ENCODE measurements around the gene PATJ. TPM values are rescaled to one million over a fixed set of nuclear protein-coding genes. Genes with fewer than 3 reads are reported as not detected.
A peak's percentile ranks its signal among the peaks of the same experiment; 100 is the strongest.
"Not testable (repeated sequence)": the region's sequence is repeated elsewhere in the genome, so short reads cannot be mapped to it uniquely, and the experiment has no call there.

Gene PATJ
- total RNA-seq, 2 donors from 2014 or later, result 56.6 to 72.1 TPM

DNA sequence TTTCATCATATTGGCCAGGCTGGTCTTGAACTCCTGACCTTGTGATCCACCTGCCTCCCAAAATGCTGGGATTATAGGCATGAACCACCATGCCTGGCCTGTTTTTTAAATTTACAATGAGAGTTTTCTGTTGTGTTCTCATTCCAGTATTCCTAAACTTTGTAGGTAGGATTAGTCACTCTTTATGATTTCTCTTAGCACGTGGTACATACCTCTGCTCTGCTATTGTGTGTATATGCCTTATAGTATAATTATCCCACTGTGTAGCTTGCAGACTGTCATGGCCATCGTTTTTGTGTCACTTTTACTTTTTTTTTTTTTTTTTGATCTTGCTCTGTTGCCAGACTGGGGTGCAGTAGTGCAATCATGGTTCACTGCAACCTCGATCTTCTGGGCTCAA, 14.5 kb downstream of the PATJ start:
- H3K27me3 Mint-ChIP-seq, result no peaks in the 10 kb centered on the region
- DNase-seq (no peak), ATAC-seq (no peak)
- no peak overlapping the region for H3K27ac Mint-ChIP-seq
- H3K36me3 Mint-ChIP-seq (ENCODE audit: low read depth), result no peaks in the 10 kb centered on the region
- no peaks in the 10 kb centered on the region for H3K9me3 ChIP-seq (ENCODE audit: control insufficient read depth, low read length, poor library complexity, severe bottlenecking)
- peaks cover 7% of the 10 kb centered on the region for H3K4me1 Mint-ChIP-seq
- no peak overlapping the region for H3K4me3 Mint-ChIP-seq

- H3K9me3 ChIP-seq (ENCODE audit: control insufficient read depth, low read length, poor library complexity, severe bottlenecking), result no peaks in the 10 kb centered on the region
- peaks cover 7% of the 10 kb centered on the region for H3K4me1 Mint-ChIP-seq
- no peak overlapping the region for H3K4me3 Mint-ChIP-seq
- no peaks in the 10 kb centered on the region for H3K27me3 Mint-ChIP-seq
- ATAC-seq (no peak), DNase-seq (no peak)
- no peak overlapping the region for H3K27ac Mint-ChIP-seq
- no peaks in the 10 kb centered on the region for H3K36me3 Mint-ChIP-seq (ENCODE audit: low read depth)
Observed at GRCh38 chr1:61757950-61758349, 15.7 kb downstream of the PATJ start.

DNA sequence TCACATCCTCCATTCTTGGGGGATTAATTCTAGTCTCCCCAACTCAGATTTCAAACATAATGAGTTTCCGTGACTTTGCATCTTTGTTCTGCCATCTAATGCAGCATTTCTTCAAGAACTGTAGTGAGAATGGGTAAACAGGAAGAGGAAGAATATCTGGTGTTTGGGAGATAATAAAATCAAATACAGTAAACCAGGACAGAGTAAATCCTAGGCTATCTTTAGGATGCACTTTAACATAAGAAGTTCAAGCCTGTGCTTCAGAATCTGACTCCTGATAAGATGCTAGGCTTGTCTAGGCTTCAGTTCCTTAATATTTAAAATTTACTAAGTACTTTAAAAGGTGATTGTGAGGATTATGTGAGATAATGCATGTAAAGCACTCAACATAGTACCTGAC, 27.9 kb downstream of the PATJ start:
- H3K4me1 Mint-ChIP-seq, result peaks cover 14% of the 10 kb centered on the region
- H3K27ac Mint-ChIP-seq, result no peak overlapping the region
- no peaks in the 10 kb centered on the region for H3K27me3 Mint-ChIP-seq
- DNase-seq (no peak), ATAC-seq (no peak)
- no peak overlapping the region for H3K4me3 Mint-ChIP-seq
- peaks cover 12% of the 10 kb centered on the region for H3K36me3 Mint-ChIP-seq (ENCODE audit: low read depth)
- H3K9me3 ChIP-seq (ENCODE audit: control insufficient read depth, low read length, poor library complexity, severe bottlenecking), result no peaks in the 10 kb centered on the region

DNA sequence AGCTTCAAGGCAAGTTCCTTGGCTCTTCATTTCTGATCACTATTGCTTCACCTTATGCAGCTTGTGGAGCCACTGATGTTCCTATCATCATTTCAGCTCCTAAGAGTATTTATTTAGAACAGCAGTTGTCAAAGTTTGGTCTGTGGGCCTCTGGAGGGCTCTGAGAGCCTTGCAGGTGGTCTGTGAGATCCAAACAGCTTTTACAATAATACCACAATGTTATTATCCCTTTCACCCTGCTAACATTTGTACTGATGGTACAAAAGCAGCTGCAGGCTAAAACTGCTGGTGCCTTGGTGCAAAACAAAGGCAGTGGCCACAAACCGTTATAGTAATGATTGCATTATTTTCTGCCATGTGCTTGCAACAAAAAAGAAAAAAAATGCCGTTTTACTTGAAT, 33.8 kb downstream of the PATJ start:
- Mint-ChIP-seq H3K4me3 (no peak overlapping the region), H3K36me3 (ENCODE audit: low read depth) (peaks cover 7% of the 10 kb centered on the region), H3K4me1 (peaks cover 16% of the 10 kb centered on the region), H3K27me3 (no peaks in the 10 kb centered on the region), H3K27ac (no peak overlapping the region)
- no peak for ATAC-seq
- H3K9me3 ChIP-seq (ENCODE audit: control insufficient read depth, low read length, poor library complexity, severe bottlenecking), result no peaks in the 10 kb centered on the region
- DNase-seq, result no peak

- Mint-ChIP-seq H3K4me1 (peaks cover 29% of the 10 kb centered on the region), H3K4me3 (no peak overlapping the region), H3K27ac (peak overlapping the region; percentile 1), H3K36me3 (ENCODE audit: low read depth) (peaks cover 7% of the 10 kb centered on the region), H3K27me3 (no peaks in the 10 kb centered on the region)
- DNase-seq, result no peak
- no peaks in the 10 kb centered on the region for H3K9me3 ChIP-seq (ENCODE audit: control insufficient read depth, low read length, poor library complexity, severe bottlenecking)
- ATAC-seq, result no peak
Observed at GRCh38 chr1:61779231-61779630, 37.0 kb downstream of the PATJ start.

- H3K27ac Mint-ChIP-seq, result peak overlapping the region; percentile 70
- H3K4me1 Mint-ChIP-seq, result peaks cover 26% of the 10 kb centered on the region
- H3K36me3 Mint-ChIP-seq (ENCODE audit: low read depth), result no peaks in the 10 kb centered on the region
- H3K9me3 ChIP-seq (ENCODE audit: control insufficient read depth, low read length, poor library complexity, severe bottlenecking), result no peaks in the 10 kb centered on the region
- no peak for DNase-seq
- H3K4me3 Mint-ChIP-seq, result no peak overlapping the region
- H3K27me3 Mint-ChIP-seq, result no peaks in the 10 kb centered on the region
- no peak for ATAC-seq
Observed at GRCh38 chr1:61781151-61781550, 38.9 kb downstream of the PATJ start.

DNA sequence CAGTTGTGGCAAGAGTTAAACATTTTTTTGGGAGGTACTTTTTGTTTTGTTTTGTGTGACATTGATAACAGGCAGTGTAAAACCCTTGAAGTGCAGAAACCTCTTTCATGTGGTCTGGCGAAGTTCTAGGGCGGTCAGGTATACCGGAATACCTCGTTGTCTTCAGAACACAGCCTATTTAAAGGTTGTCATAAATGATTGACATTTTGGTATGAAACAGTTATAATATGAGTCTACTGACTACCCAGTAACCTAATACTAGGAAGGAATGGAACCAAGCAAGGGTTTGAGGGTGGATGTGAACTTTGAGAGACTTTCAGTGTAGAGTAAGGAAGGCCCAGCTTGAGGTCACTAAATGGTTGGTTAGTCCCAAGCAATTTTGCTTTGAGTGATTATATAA, 40.5 kb downstream of the PATJ start:
- DNase-seq (peak; percentile 17 to 42 (median 38)), ATAC-seq (peak; percentile 100)
- Mint-ChIP-seq H3K27me3 (no peaks in the 10 kb centered on the region), H3K36me3 (ENCODE audit: low read depth) (peaks cover 4% of the 10 kb centered on the region), H3K27ac (peak overlapping the region; percentile 82), H3K4me1 (peaks cover 31% of the 10 kb centered on the region), H3K4me3 (peak overlapping the region; percentile 71)
- H3K9me3 ChIP-seq (ENCODE audit: control insufficient read depth, low read length, poor library complexity, severe bottlenecking), result no peaks in the 10 kb centered on the region

DNA sequence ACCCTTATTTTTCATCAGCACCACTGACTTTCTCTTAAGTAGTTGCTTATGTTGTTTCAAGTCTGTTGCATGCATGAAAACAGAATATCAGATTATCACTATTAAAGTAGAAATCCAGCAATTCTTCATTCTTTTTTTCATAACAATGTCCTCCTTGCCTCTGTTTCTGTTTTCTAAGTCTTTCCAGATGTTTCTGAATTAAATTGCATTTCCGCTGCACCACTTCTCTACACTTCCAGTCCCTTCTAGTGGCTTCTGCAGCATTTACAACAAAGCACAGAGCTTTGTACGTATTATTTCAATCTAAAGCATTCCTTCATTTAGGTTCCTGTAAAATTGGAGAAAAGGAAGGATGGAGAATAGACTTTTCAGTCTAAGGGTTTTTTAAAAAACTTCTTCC, 42.4 kb downstream of the PATJ start:
- H3K27ac Mint-ChIP-seq, result peak overlapping the region; percentile 43
- no peaks in the 10 kb centered on the region for H3K9me3 ChIP-seq (ENCODE audit: control insufficient read depth, low read length, poor library complexity, severe bottlenecking)
- no peaks in the 10 kb centered on the region for H3K27me3 Mint-ChIP-seq
- ATAC-seq, result no peak
- H3K36me3 Mint-ChIP-seq (ENCODE audit: low read depth), result peaks cover 4% of the 10 kb centered on the region
- peaks cover 27% of the 10 kb centered on the region for H3K4me1 Mint-ChIP-seq
- no peak overlapping the region for H3K4me3 Mint-ChIP-seq
- DNase-seq, result no peak

GRCh38 chr1:61790837-61791236, 48.6 kb downstream of the PATJ start:
- Mint-ChIP-seq H3K4me1 (peaks cover 5% of the 10 kb centered on the region), H3K27me3 (no peaks in the 10 kb centered on the region), H3K4me3 (peak overlapping the region; percentile 19), H3K36me3 (ENCODE audit: low read depth) (peaks cover 4% of the 10 kb centered on the region), H3K27ac (peak overlapping the region; percentile 8)
- no peak for ATAC-seq
- DNase-seq, result no peak
- no peaks in the 10 kb centered on the region for H3K9me3 ChIP-seq (ENCODE audit: control insufficient read depth, low read length, poor library complexity, severe bottlenecking)

- DNase-seq (no peak), ATAC-seq (no peak)
- no peak overlapping the region for H3K4me3 Mint-ChIP-seq
- no peaks in the 10 kb centered on the region for H3K9me3 ChIP-seq (ENCODE audit: control insufficient read depth, low read length, poor library complexity, severe bottlenecking)
- H3K27me3 Mint-ChIP-seq, result no peaks in the 10 kb centered on the region
- H3K36me3 Mint-ChIP-seq (ENCODE audit: low read depth), result peaks cover 2% of the 10 kb centered on the region
- H3K4me1 Mint-ChIP-seq, result no peaks in the 10 kb centered on the region
- H3K27ac Mint-ChIP-seq, result no peak overlapping the region
Observed at GRCh38 chr1:61797045-61797755, 54.9 kb downstream of the PATJ start.

- H3K27me3 Mint-ChIP-seq; DNase-seq; H3K36me3 Mint-ChIP-seq (ENCODE audit: low read depth); ATAC-seq; H3K4me3 Mint-ChIP-seq; H3K4me1 Mint-ChIP-seq; H3K27ac Mint-ChIP-seq; H3K9me3 ChIP-seq (ENCODE audit: control insufficient read depth, low read length, poor library complexity, severe bottlenecking): not testable (repeated sequence)
Observed at GRCh38 chr1:61801047-61801446, 58.8 kb downstream of the PATJ start.

DNA sequence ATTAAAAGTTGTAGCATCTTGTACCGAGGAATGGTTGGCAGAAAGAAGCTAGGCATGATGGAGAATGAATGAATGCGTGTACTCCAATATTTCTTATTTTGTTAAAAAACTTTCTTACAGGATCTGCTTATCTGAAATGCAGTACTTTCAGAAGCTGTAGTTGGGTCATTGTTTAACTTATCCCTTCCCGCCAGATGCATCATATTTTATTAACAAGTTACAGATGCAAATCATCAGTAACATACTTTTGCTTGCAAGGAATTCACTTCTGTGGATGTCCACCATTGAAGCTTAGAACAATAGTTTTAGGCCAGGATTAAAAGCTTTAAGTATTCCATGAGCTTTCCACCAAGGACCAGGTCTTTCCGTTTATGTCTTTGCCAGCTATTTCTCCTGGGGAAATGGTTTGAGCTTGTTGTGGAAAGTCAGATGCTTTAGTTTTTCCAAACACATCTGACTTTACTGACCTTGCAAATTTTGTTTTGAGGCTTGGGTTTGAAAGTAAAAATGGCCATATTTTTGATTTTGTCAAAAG, 65.4 kb downstream of the PATJ start:
- Mint-ChIP-seq H3K36me3 (ENCODE audit: low read depth) (peaks cover 7% of the 10 kb centered on the region), H3K4me1 (peaks cover 2% of the 10 kb centered on the region), H3K27me3 (no peaks in the 10 kb centered on the region), H3K4me3 (no peak overlapping the region), H3K27ac (no peak overlapping the region)
- DNase-seq (no peak), ATAC-seq (no peak)
- H3K9me3 ChIP-seq (ENCODE audit: control insufficient read depth, low read length, poor library complexity, severe bottlenecking), result no peaks in the 10 kb centered on the region

GRCh38 chr1:61808321-61808720, 66.0 kb downstream of the PATJ start:
- Mint-ChIP-seq H3K27ac (no peak overlapping the region), H3K36me3 (ENCODE audit: low read depth) (peaks cover 7% of the 10 kb centered on the region), H3K4me1 (peaks cover 2% of the 10 kb centered on the region), H3K27me3 (no peaks in the 10 kb centered on the region), H3K4me3 (no peak overlapping the region)
- ATAC-seq, result no peak
- H3K9me3 ChIP-seq (ENCODE audit: control insufficient read depth, low read length, poor library complexity, severe bottlenecking), result no peaks in the 10 kb centered on the region
- DNase-seq, result no peak

GRCh38 chr1:61808968-61809367, 66.7 kb downstream of the PATJ start:
- Mint-ChIP-seq H3K27ac (no peak overlapping the region), H3K4me3 (no peak overlapping the region), H3K27me3 (no peaks in the 10 kb centered on the region), H3K4me1 (peaks cover 2% of the 10 kb centered on the region), H3K36me3 (ENCODE audit: low read depth) (peaks cover 10% of the 10 kb centered on the region)
- no peak for DNase-seq
- no peak for ATAC-seq
- no peaks in the 10 kb centered on the region for H3K9me3 ChIP-seq (ENCODE audit: control insufficient read depth, low read length, poor library complexity, severe bottlenecking)
